ENCODE results near the gene CCND1. TPM values are rescaled to one million over a fixed set of nuclear protein-coding genes. Genes with fewer than 3 reads are reported as not detected.

Gene CCND1
- total RNA-seq, 3 donors from 2014 or later (not counting 1 experiment from before 2014, with no cell fraction given): 1.4 to 2.3 (median 2.3) TPM

- peaks cover 9 to 28% of the 10 kb centered on the region in 2 donors for H3K4me1 Mint-ChIP-seq
- no peaks in the 10 kb centered on the region for H3K9me3 Mint-ChIP-seq
- WGBS (ENCODE audit: insufficient coverage): 3% methylated on average over 76 of the region's 78 CpGs
- H3K4me3 ChIP-seq (ENCODE audit: low read length): no peak overlapping the region
- peaks cover 54% of the 10 kb centered on the region for H3K27me3 ChIP-seq (ENCODE audit: control insufficient read depth, insufficient read depth, low read length)
- no peak for DNase-seq
- no peak overlapping the region for H3K27ac ChIP-seq (ENCODE audit: low read length)
- no peak for TF ChIP-seq CTCF (IDR thresholded peaks at IDR 0.05)
- no peaks in the 10 kb centered on the region for H3K36me3 ChIP-seq (ENCODE audit: control insufficient read depth, insufficient read depth, low read length)
- peaks cover 48% of the 10 kb centered on the region for H3K4me1 ChIP-seq (ENCODE audit: control insufficient read depth, insufficient read depth, low read length)
- peaks cover 46 to 49% of the 10 kb centered on the region in 2 donors for H3K27me3 Mint-ChIP-seq (ENCODE audit: low read depth in 2 of 2)
- H3K36me3 Mint-ChIP-seq: no peaks in the 10 kb centered on the region
- no peak overlapping the region for H3K27ac Mint-ChIP-seq
- peak overlapping the region; percentile 50 for H3K4me3 Mint-ChIP-seq
- intact Hi-C loops (cut with micrococcal nuclease): no loop called here
- no peaks in the 10 kb centered on the region for H3K9me3 ChIP-seq (ENCODE audit: control insufficient read depth, insufficient read depth, low read length)
- no peak for ATAC-seq
Measured at GRCh38 chr11:69637941-69638871, 2.8 kb upstream of the CCND1 start.

- peak overlapping the region; percentile 13 for H3K4me3 Mint-ChIP-seq
- H3K4me3 ChIP-seq (ENCODE audit: low read length): no peak overlapping the region
Measured at GRCh38 chr11:69638941-69639681, 1.8 kb upstream of the CCND1 start.

GRCh38 chr11:69639831-69640230 lies 1.1 kb upstream of the CCND1 start:
- ATAC-seq (no peak), DNase-seq (no peak)
- no peak overlapping the region for H3K27ac ChIP-seq (ENCODE audit: low read length)
- TF ChIP-seq CTCF (IDR thresholded peaks at IDR 0.05): no peak
- H3K4me3 Mint-ChIP-seq: peak overlapping the region; percentile 63
- no peak overlapping the region for H3K27ac Mint-ChIP-seq
- intact Hi-C loops (cut with micrococcal nuclease): no loop called here
- peaks cover 54% of the 10 kb centered on the region for H3K27me3 ChIP-seq (ENCODE audit: control insufficient read depth, insufficient read depth, low read length)
- H3K4me3 ChIP-seq (ENCODE audit: low read length): no peak overlapping the region
- H3K9me3 Mint-ChIP-seq: no peaks in the 10 kb centered on the region
- H3K36me3 ChIP-seq (ENCODE audit: control insufficient read depth, insufficient read depth, low read length): no peaks in the 10 kb centered on the region
- WGBS (ENCODE audit: insufficient coverage): 10% methylated on average over 7 of the region's 9 CpGs
- no peaks in the 10 kb centered on the region for H3K36me3 Mint-ChIP-seq
- peaks cover 9 to 28% of the 10 kb centered on the region in 2 donors for H3K4me1 Mint-ChIP-seq
- H3K4me1 ChIP-seq (ENCODE audit: control insufficient read depth, insufficient read depth, low read length): peaks cover 54% of the 10 kb centered on the region
- peaks cover 30 to 39% of the 10 kb centered on the region in 2 donors for H3K27me3 Mint-ChIP-seq (ENCODE audit: low read depth in 2 of 2)
- H3K9me3 ChIP-seq (ENCODE audit: control insufficient read depth, insufficient read depth, low read length): no peaks in the 10 kb centered on the region

More at GRCh38 chr11:69638941-69639681, 1.8 kb upstream of the CCND1 start:
- Mint-ChIP-seq H3K9me3 (no peaks in the 10 kb centered on the region), H3K27ac (no peak overlapping the region), H3K4me1 (peaks cover 9 to 28% of the 10 kb centered on the region in 2 donors), H3K36me3 (no peaks in the 10 kb centered on the region), H3K27me3 (ENCODE audit: low read depth in 2 of 2) (peaks cover 37 to 45% of the 10 kb centered on the region in 2 donors)
- ATAC-seq: no peak
- intact Hi-C loops (cut with micrococcal nuclease): no loop called here
- peak in 1 of 2 donors; percentile 36 for DNase-seq
- TF ChIP-seq CTCF (IDR thresholded peaks at IDR 0.05): no peak
- Histone ChIP-seq H3K27me3 (ENCODE audit: control insufficient read depth, insufficient read depth, low read length) (peaks cover 54% of the 10 kb centered on the region), H3K27ac (ENCODE audit: low read length) (no peak overlapping the region), H3K36me3 (ENCODE audit: control insufficient read depth, insufficient read depth, low read length) (no peaks in the 10 kb centered on the region), H3K4me1 (ENCODE audit: control insufficient read depth, insufficient read depth, low read length) (peaks cover 54% of the 10 kb centered on the region), H3K9me3 (ENCODE audit: control insufficient read depth, insufficient read depth, low read length) (no peaks in the 10 kb centered on the region)
- under 1% methylated on average over 59 of the region's 64 CpGs for WGBS (ENCODE audit: insufficient coverage)
